NK-92 treated with Interleukin-12 subunit alpha and Interleukin-12 subunit beta, amount 100 ng/mL, for 24 hours (cell line): ENCODE results near the gene ZSCAN25.
"Not testable (repeated sequence)": the region's sequence is repeated elsewhere in the genome, so short reads cannot be mapped to it uniquely, and the experiment has no call there.

Source experiments
- DNase-seq: peaks from one replicate; lab custom pipeline; 2025; lab: John Stamatoyannopoulos, UW

Gene ZSCAN25

GRCh38 chr7:99617192-99617781 is 541 bp downstream of the ZSCAN25 start:
- no peak for DNase-seq

DNA sequence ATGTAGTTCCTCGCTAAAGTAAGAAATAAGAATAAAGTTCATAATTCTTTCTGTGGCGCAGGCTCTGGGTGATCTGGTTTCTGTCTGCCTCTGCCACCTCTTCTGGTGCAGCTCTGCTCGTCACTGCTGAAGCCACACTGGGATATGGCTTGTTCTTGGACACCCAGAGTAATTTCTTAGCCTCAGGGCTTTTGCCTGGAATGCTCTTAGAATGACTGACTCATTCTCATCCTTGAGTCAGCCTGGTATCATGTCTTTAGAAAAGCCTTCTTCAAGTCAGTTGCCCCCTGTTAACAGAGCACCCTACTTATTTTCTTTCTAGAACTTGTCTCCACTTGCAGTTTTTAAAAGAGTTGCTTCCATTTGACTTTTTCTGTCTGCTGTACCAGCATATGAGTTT is 2.0 kb downstream of the ZSCAN25 start:
- no peak for DNase-seq

GRCh38 chr7:99619571-99620130 is 2.9 kb downstream of the ZSCAN25 start:
- DNase-seq: no peak

GRCh38 chr7:99621271-99621670 is 4.5 kb downstream of the ZSCAN25 start:
- no peak for DNase-seq

GRCh38 chr7:99622596-99622995 is 5.8 kb downstream of the ZSCAN25 start:
- DNase-seq: no peak

- no peak for DNase-seq
Observed at GRCh38 chr7:99623091-99623693, 6.4 kb downstream of the ZSCAN25 start.

- no peak for DNase-seq
Observed at GRCh38 chr7:99623702-99624447, 7.1 kb downstream of the ZSCAN25 start.

GRCh38 chr7:99624484-99624883 is 7.7 kb downstream of the ZSCAN25 start:
- DNase-seq: peak; percentile 60

DNA sequence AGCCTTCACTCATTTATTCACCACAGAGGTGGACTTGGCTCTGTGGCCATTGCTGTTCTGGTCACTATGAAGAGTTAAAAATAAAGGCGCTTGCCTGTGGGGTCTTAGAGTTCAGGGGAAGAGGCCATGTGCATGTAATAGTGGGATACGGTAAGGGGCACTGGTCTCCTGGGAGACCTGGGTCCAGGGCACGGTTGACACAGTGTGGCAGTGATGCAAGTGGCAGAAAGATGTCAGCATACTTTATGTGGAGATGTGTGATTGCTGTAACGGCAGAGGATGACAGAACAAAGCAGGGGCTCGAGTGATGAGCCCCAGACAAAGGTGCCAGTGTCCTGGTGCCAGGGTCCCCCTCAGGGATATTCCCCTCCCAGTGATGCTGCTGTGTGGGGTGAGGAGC is 8.6 kb downstream of the ZSCAN25 start:
- DNase-seq: no peak

- no peak for DNase-seq
Observed at GRCh38 chr7:99625961-99626360, 9.2 kb downstream of the ZSCAN25 start.

DNA sequence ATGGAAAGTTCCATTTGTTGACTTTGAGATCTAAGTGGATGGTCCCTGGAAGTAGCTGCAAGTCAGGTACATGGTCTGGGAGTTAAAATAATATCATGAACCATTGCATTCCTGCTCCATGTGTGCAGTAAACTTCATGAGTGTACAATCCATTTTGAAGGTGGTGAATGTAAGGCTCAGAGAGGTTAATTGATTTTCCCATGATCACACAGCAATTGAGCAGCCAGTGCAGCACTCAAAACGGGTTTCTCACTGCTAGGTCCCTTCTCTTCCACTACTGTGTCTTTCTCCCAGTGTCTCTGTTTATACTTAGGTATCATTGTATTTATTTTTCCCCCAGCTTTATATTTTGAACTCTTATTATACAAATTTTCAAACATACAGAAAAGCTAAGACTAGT is 9.9 kb downstream of the ZSCAN25 start:
- DNase-seq: no peak

- no peak for DNase-seq
Observed at GRCh38 chr7:99627513-99627912, 10.8 kb downstream of the ZSCAN25 start.

DNA sequence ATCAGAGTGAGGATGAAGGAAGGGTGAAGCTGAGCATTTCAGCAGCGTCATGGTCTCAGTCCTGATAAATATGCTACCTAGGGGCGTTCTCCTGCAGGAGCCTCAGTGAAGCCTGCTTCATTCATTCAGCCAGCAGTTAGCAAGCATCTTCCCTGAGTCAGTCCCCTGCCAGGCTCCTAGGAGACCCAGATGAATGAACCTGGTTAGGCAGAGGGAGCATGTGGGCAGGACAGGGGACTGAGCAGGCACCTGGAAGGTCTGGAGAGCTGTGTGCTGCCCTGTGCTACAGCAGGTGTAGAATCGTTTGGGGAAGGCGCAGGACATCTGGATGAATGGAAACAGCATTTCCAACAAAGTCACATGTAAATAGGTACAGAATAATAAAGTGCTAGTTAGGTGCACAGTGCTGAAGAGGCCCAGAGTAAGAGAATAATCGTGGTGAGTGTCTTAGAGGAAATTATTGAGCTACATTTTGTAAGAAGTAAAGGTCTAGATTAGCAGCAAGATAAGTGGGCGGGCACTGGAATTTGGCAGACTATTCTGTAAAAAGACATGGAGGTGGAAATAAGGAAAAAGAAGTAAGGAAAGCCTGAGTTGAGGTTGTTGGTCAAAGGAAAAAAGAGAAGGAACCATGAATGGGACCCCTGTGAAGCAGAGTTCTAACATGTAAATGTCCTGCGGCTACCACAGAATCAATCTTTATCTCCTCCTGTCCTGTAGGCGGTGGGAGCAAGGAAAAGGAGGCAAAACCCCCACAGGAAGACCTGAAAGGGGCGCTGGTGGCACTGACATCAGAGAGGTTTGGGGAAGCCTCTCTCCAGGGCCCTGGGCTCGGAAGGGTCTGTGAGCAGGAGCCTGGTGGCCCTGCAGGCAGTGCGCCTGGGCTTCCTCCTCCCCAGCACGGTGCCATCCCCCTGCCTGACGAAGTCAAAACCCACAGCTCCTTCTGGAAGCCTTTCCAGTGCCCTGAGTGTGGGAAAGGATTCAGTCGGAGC is 12.0 kb downstream of the ZSCAN25 start:
- no peak for DNase-seq

DNA sequence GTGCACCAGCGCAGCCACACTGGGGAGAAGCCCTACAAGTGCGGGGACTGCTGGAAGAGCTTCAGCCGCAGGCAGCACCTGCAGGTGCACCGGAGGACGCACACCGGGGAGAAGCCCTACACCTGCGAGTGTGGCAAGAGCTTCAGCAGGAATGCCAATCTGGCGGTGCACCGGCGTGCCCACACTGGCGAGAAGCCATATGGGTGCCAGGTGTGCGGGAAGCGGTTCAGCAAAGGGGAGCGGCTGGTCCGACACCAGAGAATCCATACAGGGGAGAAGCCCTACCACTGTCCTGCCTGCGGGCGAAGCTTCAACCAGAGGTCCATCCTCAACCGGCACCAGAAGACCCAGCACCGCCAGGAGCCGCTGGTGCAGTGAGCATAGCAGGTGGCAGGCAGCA is 12.9 kb downstream of the ZSCAN25 start:
- no peak for DNase-seq

- DNase-seq: peak; percentile 65
Observed at GRCh38 chr7:99631295-99632109, 14.8 kb downstream of the ZSCAN25 start.

DNA sequence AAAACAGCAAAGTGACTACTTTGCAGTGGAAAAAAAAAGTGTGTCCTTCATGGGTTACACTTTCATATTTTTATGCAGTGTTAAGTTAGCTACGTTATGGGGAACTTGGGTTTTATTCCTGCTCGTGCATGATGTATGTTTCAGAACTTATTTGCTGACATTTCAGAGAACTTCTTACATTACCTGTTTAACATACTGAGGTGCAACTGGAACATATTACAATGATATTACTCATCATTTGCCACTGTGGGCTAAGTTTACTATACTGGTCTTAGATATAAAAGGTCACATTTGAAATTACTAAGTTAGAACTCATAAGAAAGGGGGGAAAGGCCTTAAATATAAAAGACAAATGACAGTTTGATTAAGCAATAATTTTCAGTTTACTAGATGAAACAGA is 20.7 kb downstream of the ZSCAN25 start:
- not testable (repeated sequence) for DNase-seq

GRCh38 chr7:99638731-99639130 is 22.0 kb downstream of the ZSCAN25 start:
- no peak for DNase-seq

- no peak for DNase-seq
Observed at GRCh38 chr7:99639267-99639666, 22.5 kb downstream of the ZSCAN25 start.

DNA sequence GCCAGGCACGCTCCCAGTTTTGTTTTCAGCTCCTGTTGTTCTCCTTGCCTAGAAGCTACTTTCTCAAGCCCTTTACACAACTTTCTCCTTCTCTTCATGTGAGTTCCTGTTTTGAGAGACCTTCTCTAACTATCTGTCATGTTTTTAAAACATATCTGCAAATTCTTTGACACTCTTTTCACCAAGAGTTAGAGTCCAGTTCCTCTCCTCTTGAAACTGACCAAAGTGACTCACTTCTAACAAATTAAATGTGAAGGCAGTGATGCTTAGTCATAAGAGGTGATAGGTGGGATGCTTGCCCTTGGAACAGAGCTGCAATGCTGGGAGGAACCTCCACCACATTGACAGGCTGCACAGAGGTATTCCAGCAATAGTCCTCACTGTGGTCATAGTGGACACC is 25.3 kb downstream of the ZSCAN25 start:
- DNase-seq: no peak

GRCh38 chr7:99643464-99643863 is 26.7 kb downstream of the ZSCAN25 start:
- DNase-seq: no peak

- no peak for DNase-seq
Observed at GRCh38 chr7:99644431-99644830, 27.7 kb downstream of the ZSCAN25 start.
